Measurements from ENCODE around the gene PC. TPM values are rescaled to one million over a fixed set of nuclear protein-coding genes. Genes with fewer than 3 reads are reported as not detected.
A peak's percentile ranks its signal among the peaks of the same experiment; 100 is the strongest.

The PC gene
- total RNA-seq, 1 experiment from 2014 or later = 54.4 TPM

GRCh38 chr11:66953081-66953833, 4.9 kb downstream of the PC start:
- no peak for DNase-seq (ENCODE audit: low read depth)

- peak; percentile 94 for DNase-seq (ENCODE audit: low read depth)
Measured at GRCh38 chr11:66951927-66952337, 6.3 kb downstream of the PC start.

GRCh38 chr11:66951135-66951534, 7.0 kb downstream of the PC start:
- no peak for DNase-seq (ENCODE audit: low read depth)

- peak; percentile 94 for DNase-seq (ENCODE audit: low read depth)
Measured at GRCh38 chr11:66950112-66950535, 8.1 kb downstream of the PC start.

- no peak for DNase-seq (ENCODE audit: low read depth)
Measured at GRCh38 chr11:66938582-66939135, 19.5 kb downstream of the PC start.

GRCh38 chr11:66937193-66937733, 20.9 kb downstream of the PC start:
- DNase-seq (ENCODE audit: low read depth) = no peak

- peak; percentile 37 for DNase-seq (ENCODE audit: low read depth)
Measured at GRCh38 chr11:66936311-66936711, 21.9 kb downstream of the PC start.

- DNase-seq (ENCODE audit: low read depth) = peak; percentile 29
Measured at GRCh38 chr11:66934950-66935779, 23.0 kb downstream of the PC start.

- DNase-seq (ENCODE audit: low read depth) = no peak
Measured at GRCh38 chr11:66933531-66933930, 24.7 kb downstream of the PC start.

GRCh38 chr11:66932543-66932942, 25.6 kb downstream of the PC start:
- no peak for DNase-seq (ENCODE audit: low read depth)

GRCh38 chr11:66929753-66930152, 28.4 kb downstream of the PC start:
- DNase-seq (ENCODE audit: low read depth) = no peak

- no peak for DNase-seq (ENCODE audit: low read depth)
Measured at GRCh38 chr11:66924272-66924671, 33.9 kb downstream of the PC start.

GRCh38 chr11:66922551-66922950, 35.6 kb downstream of the PC start:
- DNase-seq (ENCODE audit: low read depth) = no peak

- no peak for DNase-seq (ENCODE audit: low read depth)
Measured at GRCh38 chr11:66920978-66921784, 37.0 kb downstream of the PC start.

GRCh38 chr11:66919923-66920322, 38.3 kb downstream of the PC start:
- no peak for DNase-seq (ENCODE audit: low read depth)

- DNase-seq (ENCODE audit: low read depth) = no peak
Measured at GRCh38 chr11:66918741-66919140, 39.4 kb downstream of the PC start.

- DNase-seq (ENCODE audit: low read depth) = peak; percentile 40
Measured at GRCh38 chr11:66915866-66916265, 42.3 kb downstream of the PC start.

GRCh38 chr11:66915046-66915832, 42.9 kb downstream of the PC start:
- DNase-seq (ENCODE audit: low read depth) = no peak

GRCh38 chr11:66914505-66914904, 43.7 kb downstream of the PC start:
- DNase-seq (ENCODE audit: low read depth) = no peak

GRCh38 chr11:66912911-66913310, 45.3 kb downstream of the PC start:
- peak; percentile 30 for DNase-seq (ENCODE audit: low read depth)

GRCh38 chr11:66912361-66912760, 45.8 kb downstream of the PC start:
- no peak for DNase-seq (ENCODE audit: low read depth)
